ENCODE measurements around the gene KIF2A. TPM values are rescaled to one million over a fixed set of nuclear protein-coding genes. Genes with fewer than 3 reads are reported as not detected.

KIF2A gene
- total and polyA plus RNA-seq, 2 of the 8 experiments (the other 6 are each of a cell fraction or from before 2014, with no cell fraction given) = 18.4 to 97.1 TPM

GRCh38 chr5:62330302-62330701 lies 24.3 kb downstream of the KIF2A start:
- Histone ChIP-seq H3K9ac (replicated peaks in 1 of 4; ENCODE audit: extremely low read depth in 1 of 4, low read depth in 3 of 4, low read length in 3 of 4) (no peak overlapping the region), H2BK15ac (ENCODE audit: low read length) (no peak overlapping the region), H3K18ac (ENCODE audit: extremely low read depth, low read length) (no peak overlapping the region), H3K79me2 (ENCODE audit: control insufficient read depth in 1 of 2, insufficient read depth in 2 of 2, low read length in 2 of 2) (peaks cover 0 to 95% of the 10 kb centered on the region in 2 experiments; a peak in 2 of 4 replicates), H2AK5ac (ENCODE audit: low read depth, low read length) (no peak overlapping the region), H3K23me2 (ENCODE audit: low read depth, low read length) (no peaks in the 10 kb centered on the region), H4K91ac (replicated peaks; ENCODE audit: insufficient read length, low read length) (no peak overlapping the region), H3K4ac (replicated peaks; ENCODE audit: insufficient read length, low read depth, low read length) (no peak overlapping the region), H3K4me2 (ENCODE audit: insufficient read depth in 1 of 2, low read depth in 2 of 2, low read length in 2 of 2) (no peak overlapping the region), H4K5ac (ENCODE audit: insufficient read length, low read depth, low read length) (no peak overlapping the region), H3K4me1 (replicated peaks in 1 of 4; ENCODE audit: control insufficient read depth in 3 of 4, insufficient read depth in 4 of 4, low read length in 3 of 4) (peaks cover 0 to 3% (median under 1%) of the 10 kb centered on the region in 4 experiments; a peak in 3 of 7 replicates), H4K8ac (ENCODE audit: extremely low read depth, insufficient read depth, low read length) (no peak overlapping the region), H3K27me3 (replicated peaks in 1 of 4; ENCODE audit: control insufficient read depth in 3 of 4, extremely low read depth in 1 of 4, insufficient read depth in 3 of 4, low read length in 3 of 4) (no peaks in the 10 kb centered on the region), H2AFZ (ENCODE audit: low read length) (no peak overlapping the region), H3K36me3 (ENCODE audit: control insufficient read depth in 2 of 4, insufficient read depth in 4 of 4, low read length in 3 of 4) (no peaks in the 10 kb centered on the region; a peak in 1 of 8 replicates), H3K4me3 (ENCODE audit: extremely low read depth in 1 of 4, insufficient read depth in 2 of 4, low read depth in 3 of 4, low read length in 4 of 4) (no peak overlapping the region), H2BK120ac (replicated peaks; ENCODE audit: low read depth, low read length) (no peak overlapping the region), H3K9me3 (ENCODE audit: insufficient read depth in 2 of 2, low read depth in 1 of 2, low read length in 1 of 2) (no peaks in the 10 kb centered on the region), H3K23ac (ENCODE audit: insufficient read length) (no peak overlapping the region), H2BK12ac (ENCODE audit: low read depth, low read length) (no peak overlapping the region), H3K27ac (ENCODE audit: low read depth, low read length) (no peak overlapping the region), H4K20me1 (replicated peaks in 1 of 2; ENCODE audit: control insufficient read depth in 1 of 2, insufficient read depth in 2 of 2, low read length in 2 of 2) (peaks cover 15 to 19% of the 10 kb centered on the region in 2 experiments), H2BK20ac (ENCODE audit: low read length) (no peak overlapping the region), H3K56ac (replicated peaks; ENCODE audit: insufficient read length, low read depth, low read length) (no peak overlapping the region), H2BK5ac (ENCODE audit: low read depth, low read length) (no peak overlapping the region), H3K79me1 (ENCODE audit: low read depth, low read length) (peaks cover 16% of the 10 kb centered on the region), H3K14ac (ENCODE audit: insufficient read length) (no peak overlapping the region)
- CTCF ChIA-PET (ENCODE audit: partially characterized antibody) = interaction anchor here (0.9 kb wide), 1 partner anchor 10 kb away, joined by 4 read pairs; no protein-coding TSS in a partner anchor
- POLR2A ChIA-PET (ENCODE audit: partially characterized antibody) = interaction anchor here (1.7 kb wide), 1 partner anchor 19 kb away, joined by 5 read pairs; no protein-coding TSS in a partner anchor
- DNase-seq (ENCODE audit: low read depth in 1 of 2, low spot score in 2 of 2) (no peak), FAIRE-seq (no peak)
- 77% methylated on average over 1 of the region's 1 CpG; no CpG with 5 or more reads in 1 of the 2 experiments for WGBS, 2 experiments (ENCODE audit: extremely low coverage in 1 of 2, insufficient coverage in 1 of 2, insufficient read length in 1 of 2, insufficient replicate concordance in 2 of 2, low coverage in 1 of 2, low lambda C conversion rate in 2 of 2, missing lambda C conversion rate in 1 of 2)
- TF ChIP-seq SP2 (IDR thresholded peaks at IDR 0.05; ENCODE audit: low read length) (no peak), TBP (IDR thresholded peaks at IDR 0.05; ENCODE audit: low read depth, low read length) (no peak), ASH2L (IDR thresholded peaks at IDR 0.05; ENCODE audit: low read length) (no peak), HDAC2 (IDR thresholded peaks at IDR 0.05; ENCODE audit: borderline replicate concordance in 1 of 2, low read depth in 2 of 2, low read length in 2 of 2) (no peak), RXRA (IDR thresholded peaks at IDR 0.05; ENCODE audit: insufficient read depth, low read depth, low read length) (no peak), EGR1 (IDR thresholded peaks at IDR 0.05; ENCODE audit: borderline replicate concordance, low read depth, low read length) (no peak), GTF2F1 (IDR thresholded peaks at IDR 0.05; ENCODE audit: borderline replicate concordance, low read depth, low read length) (no peak), CBX5 (IDR thresholded peaks at IDR 0.05; ENCODE audit: low read depth, low read length) (no peak), TEAD4 (IDR thresholded peaks at IDR 0.05; ENCODE audit: low read depth, low read length) (no peak), JUND (IDR thresholded peaks at IDR 0.05; ENCODE audit: low read length) (no peak), SIX5 (IDR thresholded peaks at IDR 0.05; ENCODE audit: low read depth, low read length) (no peak), RFX5 (IDR thresholded peaks at IDR 0.05; ENCODE audit: borderline replicate concordance, low read depth, low read length) (no peak)
- TF ChIP-seq, protein P1, sequence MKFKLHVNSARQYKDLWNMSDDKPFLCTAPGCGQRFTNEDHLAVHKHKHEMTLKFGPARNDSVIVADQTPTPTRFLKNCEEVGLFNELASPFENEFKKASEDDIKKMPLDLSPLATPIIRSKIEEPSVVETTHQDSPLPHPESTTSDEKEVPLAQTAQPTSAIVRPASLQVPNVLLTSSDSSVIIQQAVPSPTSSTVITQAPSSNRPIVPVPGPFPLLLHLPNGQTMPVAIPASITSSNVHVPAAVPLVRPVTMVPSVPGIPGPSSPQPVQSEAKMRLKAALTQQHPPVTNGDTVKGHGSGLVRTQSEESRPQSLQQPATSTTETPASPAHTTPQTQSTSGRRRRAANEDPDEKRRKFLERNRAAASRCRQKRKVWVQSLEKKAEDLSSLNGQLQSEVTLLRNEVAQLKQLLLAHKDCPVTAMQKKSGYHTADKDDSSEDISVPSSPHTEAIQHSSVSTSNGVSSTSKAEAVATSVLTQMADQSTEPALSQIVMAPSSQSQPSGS (IDR thresholded peaks at IDR 0.05; ENCODE audit: low read length) = no peak

Measured in H1 (cell line).